Type B pancreatic cell (in vitro differentiated cells): ENCODE results near the gene FAM234B. TPM values are rescaled to one million over a fixed set of nuclear protein-coding genes. Genes with fewer than 3 reads are reported as not detected.

Experiments used
- DNase-seq: peaks from one replicate; pipeline ENCODE4 v3.0.0; 2021; ENCODE audit warnings: mixed read lengths; ENCODE audit not compliant: unreplicated experiment; ENCODE audit errors: extremely low spot score
- H3K27ac Mint-ChIP-seq: 2 replicates; pipeline ENCODE4 v1.8.0; 2021; ENCODE audit warnings: mild to moderate bottlenecking, mixed read lengths
- H3K27me3 Mint-ChIP-seq: 2 replicates; pipeline ENCODE4 v1.8.0; 2021; ENCODE audit warnings: mixed read lengths
- H3K36me3 Mint-ChIP-seq: 2 replicates; pipeline ENCODE4 v1.8.0; 2021; ENCODE audit warnings: mixed read lengths
- H3K4me1 Mint-ChIP-seq: one replicate; pipeline ENCODE4 v1.8.0; 2021; ENCODE audit warnings: mixed read lengths; ENCODE audit not compliant: unreplicated experiment
- H3K4me3 Mint-ChIP-seq: 2 replicates; pipeline ENCODE4 v1.8.0; 2021; ENCODE audit warnings: mild to moderate bottlenecking, mixed read lengths
- H3K9me3 Mint-ChIP-seq: 2 replicates; pipeline ENCODE4 v1.8.0; 2021; ENCODE audit warnings: mixed read lengths
- CTCF ChIP-seq: fragments of 200-600 bp; sonication (generic); conservative IDR thresholded peaks from 2 replicates; pipeline ENCODE4 v1.5.0; 2021; ENCODE audit warnings: antibody characterized with exemption, mild to moderate bottlenecking
- total RNA-seq: library from RNA; stranded (reverse); gene quantifications from 2 replicates; pipeline ENCODE4 v1.2.1, GENCODE V29; 2021; ENCODE audit warnings: low replicate concordance

Gene FAM234B
- total RNA-seq, 1 donor from 2014 or later: 11.9 TPM

GRCh38 chr12:13001775-13002040 is 42.5 kb upstream of the FAM234B start:
- Mint-ChIP-seq H3K36me3 (peaks cover 31% of the 10 kb centered on the region), H3K4me3 (peak overlapping the region; percentile 88), H3K27me3 (peaks cover 7% of the 10 kb centered on the region), H3K9me3 (no peaks in the 10 kb centered on the region), H3K27ac (peak overlapping the region; percentile 81), H3K4me1 (peaks cover 17% of the 10 kb centered on the region)
- TF ChIP-seq CTCF: no peak
- DNase-seq: no peak

GRCh38 chr12:13002301-13003097 is 41.7 kb upstream of the FAM234B start:
- H3K27me3 Mint-ChIP-seq: peaks cover 4% of the 10 kb centered on the region
- H3K27ac Mint-ChIP-seq: peak overlapping the region; percentile 44
- no peak for TF ChIP-seq CTCF

GRCh38 chr12:13004361-13004760 is 39.8 kb upstream of the FAM234B start:
- Mint-ChIP-seq H3K4me3 (no peak overlapping the region), H3K4me1 (peaks cover 4% of the 10 kb centered on the region), H3K9me3 (no peaks in the 10 kb centered on the region), H3K36me3 (peaks cover 17% of the 10 kb centered on the region), H3K27me3 (peaks cover 4% of the 10 kb centered on the region), H3K27ac (no peak overlapping the region)
- no peak for DNase-seq
- TF ChIP-seq CTCF: no peak

More at GRCh38 chr12:13002301-13003097, 41.7 kb upstream of the FAM234B start:
- peak overlapping the region; percentile 88 for H3K4me3 Mint-ChIP-seq
- peaks cover 11% of the 10 kb centered on the region for H3K4me1 Mint-ChIP-seq
- peaks cover 25% of the 10 kb centered on the region for H3K36me3 Mint-ChIP-seq
- H3K9me3 Mint-ChIP-seq: no peaks in the 10 kb centered on the region
- DNase-seq: no peak

GRCh38 chr12:13004986-13005385 is 39.2 kb upstream of the FAM234B start:
- peak overlapping the region; percentile 30 for H3K4me3 Mint-ChIP-seq
- no peak for DNase-seq
- no peak for TF ChIP-seq CTCF
- H3K9me3 Mint-ChIP-seq: no peaks in the 10 kb centered on the region
- H3K27me3 Mint-ChIP-seq: peaks cover 4% of the 10 kb centered on the region
- peaks cover 17% of the 10 kb centered on the region for H3K36me3 Mint-ChIP-seq
- peaks cover 4% of the 10 kb centered on the region for H3K4me1 Mint-ChIP-seq
- no peak overlapping the region for H3K27ac Mint-ChIP-seq

- H3K9me3 Mint-ChIP-seq: no peaks in the 10 kb centered on the region
- DNase-seq: no peak
- no peak for TF ChIP-seq CTCF
Observed at GRCh38 chr12:13005649-13006048, 38.5 kb upstream of the FAM234B start.

More at GRCh38 chr12:13005649-13006048, 38.5 kb upstream of the FAM234B start:
- H3K27ac Mint-ChIP-seq: no peak overlapping the region
- H3K4me3 Mint-ChIP-seq: no peak overlapping the region
- H3K27me3 Mint-ChIP-seq: peaks cover 4% of the 10 kb centered on the region
- H3K36me3 Mint-ChIP-seq: peaks cover 17% of the 10 kb centered on the region
- H3K4me1 Mint-ChIP-seq: peaks cover 4% of the 10 kb centered on the region
